Iris pigment epithelial cell (primary cell): ENCODE measurements around the gene CELA1.
"Not testable (repeated sequence)": the region's sequence is repeated elsewhere in the genome, so short reads cannot be mapped to it uniquely, and the experiment has no call there.

ENCODE experiments used
- DNase-seq: peaks from one replicate; pipeline ENCODE4 v3.0.0-alpha.2; 2011; ENCODE audit warnings: low read depth

CELA1 gene

DNA sequence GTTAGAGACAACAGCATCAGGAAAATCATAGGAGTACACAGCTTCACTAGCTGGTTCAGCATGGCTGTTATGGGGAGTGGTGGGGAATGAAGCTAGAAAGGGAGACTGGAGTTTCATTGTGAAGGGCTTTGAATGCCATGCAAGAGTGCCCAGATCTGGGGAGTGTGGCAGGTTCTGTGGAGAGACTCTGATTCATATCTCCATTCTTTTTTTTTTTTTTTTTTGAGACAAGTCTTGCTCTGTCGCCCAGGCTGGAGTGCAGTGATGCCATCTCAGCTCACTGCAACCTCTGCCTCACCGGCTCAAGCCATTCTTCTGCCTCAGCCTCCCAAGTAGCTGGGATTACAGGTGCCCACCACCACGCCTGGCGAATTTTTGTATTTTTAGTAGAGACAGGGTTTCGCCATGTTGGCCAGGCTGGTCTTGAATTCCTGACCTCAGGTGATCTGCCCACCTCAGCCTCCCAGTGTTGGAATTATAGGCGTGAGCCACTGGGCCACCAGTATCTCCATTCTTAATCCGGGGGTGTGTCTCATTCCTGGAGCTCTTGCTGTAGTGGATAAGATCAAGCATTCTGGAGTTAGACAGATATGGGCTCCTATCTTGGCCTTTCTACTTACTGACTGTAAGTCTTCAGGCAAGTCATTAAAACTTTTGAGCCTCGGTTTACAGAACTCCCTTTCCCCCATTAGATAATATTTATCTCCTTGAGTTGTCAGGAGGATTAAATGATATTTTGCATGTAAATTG lies 28.2 kb downstream of the CELA1 start:
- DNase-seq = not testable (repeated sequence)

DNA sequence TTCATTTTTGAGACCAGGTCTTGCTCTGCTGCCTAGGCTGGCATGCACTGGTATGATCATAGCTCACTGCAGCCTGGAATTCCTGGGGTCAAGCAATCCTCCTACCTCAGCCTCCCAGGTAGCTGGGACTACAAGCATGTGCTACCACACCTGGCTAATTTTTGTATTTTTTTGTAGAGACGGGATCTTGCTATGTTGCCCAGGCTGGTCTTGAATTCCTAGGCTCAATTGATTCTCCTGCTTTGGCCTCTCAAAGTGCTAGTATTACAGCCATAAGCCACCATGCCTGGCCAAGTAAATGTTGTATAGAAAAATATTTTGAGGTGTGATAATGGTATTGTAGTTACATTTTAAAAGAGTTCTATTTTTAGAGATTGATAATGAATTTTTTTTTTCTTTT lies 35.1 kb downstream of the CELA1 start:
- DNase-seq = no peak

DNA sequence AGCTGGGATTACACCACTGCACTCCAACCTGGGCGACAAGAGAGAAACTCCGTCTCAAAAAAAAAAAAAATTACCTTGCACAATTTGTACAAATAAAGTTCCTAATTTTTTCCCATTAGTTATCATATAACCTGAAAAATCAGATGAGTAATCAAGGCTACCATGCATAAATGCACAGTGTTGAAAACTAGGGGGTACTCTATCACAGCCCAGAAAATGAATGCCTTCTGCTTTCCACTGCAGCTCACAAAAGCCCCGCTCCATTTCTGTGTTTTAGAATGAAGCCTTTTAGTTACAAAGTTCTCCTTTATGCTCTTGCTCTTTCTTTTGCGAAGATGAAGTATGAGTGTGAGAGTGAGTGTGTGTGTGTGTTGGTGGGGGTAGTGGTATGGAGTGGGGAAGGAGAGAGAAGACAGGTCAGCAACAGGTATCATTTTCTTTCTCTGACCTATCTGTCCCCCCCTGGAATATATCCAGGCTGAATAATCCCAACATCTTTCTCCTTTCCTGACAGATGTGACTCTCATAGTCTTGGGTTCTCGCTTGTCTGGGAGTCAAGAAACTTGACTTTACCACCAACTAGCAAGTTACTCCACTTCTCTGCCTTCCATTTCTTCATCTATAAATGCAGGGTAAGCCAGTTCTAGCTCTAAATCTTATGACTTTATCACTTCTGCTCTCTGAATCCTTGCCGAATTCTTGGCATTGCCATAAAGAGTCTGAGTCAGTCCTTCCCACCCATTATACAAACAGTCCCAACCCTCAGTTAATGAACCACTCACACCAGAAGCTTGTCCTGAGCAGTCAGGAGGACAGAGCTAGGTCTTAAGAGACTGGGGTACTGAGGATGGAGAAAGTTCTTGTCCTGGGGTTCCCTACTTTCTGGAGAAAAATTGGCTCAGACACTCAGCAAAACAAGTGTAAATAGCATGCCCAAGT lies 38.6 kb downstream of the CELA1 start:
- DNase-seq = peak; percentile 88

DNA sequence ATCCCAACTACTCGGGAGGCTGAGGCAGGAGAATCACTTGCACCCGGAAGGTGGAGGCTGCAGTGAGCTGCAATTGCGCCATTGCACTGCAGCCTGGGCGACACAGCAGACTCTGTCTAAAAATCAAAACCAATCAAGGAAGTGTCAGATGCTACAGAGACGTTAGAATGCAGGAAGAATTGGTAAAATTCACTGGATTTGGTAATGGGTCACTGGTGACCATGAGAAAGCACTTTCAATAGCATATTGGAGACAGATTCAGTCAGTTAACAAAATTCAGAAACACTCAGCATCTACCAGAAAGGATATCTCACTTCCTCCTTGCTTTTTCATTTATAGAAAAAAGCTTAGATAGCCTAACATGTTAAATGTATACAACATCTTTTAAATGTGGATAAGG lies 40.0 kb downstream of the CELA1 start:
- DNase-seq = no peak

DNA sequence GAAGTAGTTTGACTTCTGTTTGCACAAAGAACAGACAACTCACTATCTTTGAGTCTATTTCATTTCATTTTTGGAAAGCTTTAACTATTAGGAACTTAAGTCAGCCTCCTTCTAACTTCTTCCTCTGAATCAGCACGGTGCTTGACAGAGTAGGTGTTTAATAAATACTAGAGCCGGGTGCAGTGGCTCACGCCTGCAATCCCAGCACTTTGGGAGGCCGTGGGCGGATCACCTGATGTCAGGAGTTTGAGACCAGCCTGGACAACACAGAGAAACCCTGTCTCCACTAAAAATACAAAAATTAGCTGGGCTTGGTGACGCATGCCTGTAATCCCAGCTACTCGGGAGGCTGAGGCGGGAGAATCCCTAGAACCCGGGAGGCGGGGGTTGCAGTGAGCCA lies 45.7 kb downstream of the CELA1 start:
- not testable (repeated sequence) for DNase-seq

GRCh38 chr12:51295651-51296050 lies 50.8 kb downstream of the CELA1 start:
- no peak for DNase-seq

GRCh38 chr12:51294097-51294496 lies 52.4 kb downstream of the CELA1 start:
- DNase-seq = not testable (repeated sequence)

DNA sequence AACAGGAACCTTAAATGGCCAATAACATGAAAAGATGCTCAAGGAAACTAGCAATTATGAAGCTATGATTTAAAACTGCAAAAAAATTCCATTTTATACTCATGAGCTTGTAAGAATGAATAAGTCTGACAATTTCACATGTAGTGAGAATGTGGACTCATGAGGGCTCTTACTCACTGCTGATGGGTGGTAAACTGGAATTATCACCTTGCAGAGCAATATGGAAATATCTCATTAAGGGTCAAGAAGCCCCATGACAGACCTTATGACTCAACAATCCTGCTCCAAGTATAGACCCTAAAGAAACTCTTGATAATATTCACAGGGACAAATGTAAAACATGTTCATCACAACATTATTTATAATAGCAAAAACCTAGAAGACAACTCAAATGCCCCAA lies 52.8 kb downstream of the CELA1 start:
- no peak for DNase-seq

DNA sequence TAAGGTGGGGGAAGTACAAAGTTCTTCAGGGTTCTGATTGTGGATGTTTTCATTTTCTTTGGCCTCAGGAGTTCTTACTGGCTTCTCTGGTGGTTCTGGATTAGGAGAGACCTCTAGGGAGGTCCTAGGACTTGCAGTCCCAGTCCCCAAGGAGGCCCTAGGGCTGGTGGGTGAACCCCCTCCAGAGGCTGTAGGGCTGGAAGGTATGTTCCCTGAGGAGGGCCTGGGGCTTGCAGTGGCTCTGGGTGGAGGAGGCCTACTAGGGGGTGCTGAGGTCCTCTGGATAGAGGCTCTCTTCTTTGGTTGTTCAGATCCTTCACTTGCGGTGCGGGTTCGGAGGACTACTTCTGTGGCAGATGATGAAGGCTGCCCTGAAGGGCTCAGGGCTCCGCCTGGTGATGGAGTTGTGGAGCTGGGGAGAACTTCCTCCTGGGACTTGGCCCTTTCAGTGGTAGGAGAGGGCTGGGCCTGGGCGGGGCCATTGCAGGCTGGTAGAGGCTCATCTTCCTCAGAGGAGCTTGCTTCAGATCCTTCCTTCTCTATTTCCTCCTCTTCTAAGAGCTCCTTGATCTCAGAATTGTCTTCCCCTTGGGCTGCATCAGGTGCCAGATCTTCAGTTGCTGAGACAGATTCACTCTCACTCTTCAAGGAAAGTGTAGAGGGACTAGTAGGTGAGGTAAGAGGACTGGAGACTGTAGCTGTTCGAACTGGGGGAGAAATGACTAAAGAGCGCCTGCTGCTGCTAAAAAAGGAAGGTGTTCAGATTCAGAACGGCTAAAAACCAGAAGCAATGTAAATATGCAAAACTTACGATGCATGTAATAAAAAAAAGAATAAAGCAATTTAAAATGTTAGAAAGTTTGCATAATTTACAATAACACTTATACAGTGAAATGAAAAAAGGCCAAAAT lies 54.6 kb downstream of the CELA1 start:
- DNase-seq = not testable (repeated sequence)

GRCh38 chr12:51285843-51286242 lies 60.6 kb downstream of the CELA1 start:
- DNase-seq = no peak

DNA sequence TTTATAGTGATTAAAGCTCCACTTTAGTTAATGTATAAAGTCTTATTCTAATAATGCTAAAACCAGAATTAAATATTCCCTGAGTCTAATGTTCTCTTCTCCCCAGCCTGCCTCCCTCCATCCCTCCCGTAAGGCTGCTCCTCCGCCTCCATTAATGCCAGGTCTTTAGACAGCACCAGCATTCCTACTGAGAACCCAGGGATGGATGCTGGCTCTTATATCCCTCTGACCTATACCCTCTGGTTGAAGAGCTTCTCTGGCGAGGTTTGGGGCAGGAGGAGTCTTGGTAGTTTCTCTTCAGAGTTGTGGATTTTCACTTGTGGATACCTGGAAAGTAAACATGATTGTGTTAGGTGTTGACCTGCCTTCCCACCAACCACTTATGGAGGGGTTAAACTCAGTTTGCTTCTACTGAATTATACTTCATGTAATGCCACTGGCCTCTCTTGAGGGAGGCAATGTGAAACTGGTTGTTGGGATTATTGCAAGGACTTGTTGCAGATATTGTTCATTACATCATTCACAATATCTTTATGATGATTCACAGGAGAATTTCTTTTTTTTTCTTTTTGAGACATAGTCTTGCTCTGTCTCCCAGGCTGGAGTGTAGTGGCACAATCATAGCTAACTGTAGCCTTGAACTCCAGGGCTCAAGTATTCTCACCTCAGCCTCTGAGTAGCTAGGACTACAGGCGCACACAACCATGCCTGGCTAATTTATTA lies 65.1 kb downstream of the CELA1 start:
- peak; percentile 80 for DNase-seq
